DMS114 treated with DMSO at 0.1 percent for 48 hours (cell line): ENCODE results near the gene GRID1.
"Not testable (repeated sequence)": the region's sequence is repeated elsewhere in the genome, so short reads cannot be mapped to it uniquely, and the experiment has no call there.

ENCODE experiments used
- DNase-seq: peaks from one replicate; lab custom pipeline; 2025; ENCODE audit not compliant: unreplicated experiment; lab: John Stamatoyannopoulos, UW

GRID1 gene

GRCh38 chr10:86053675-86054074, 312.9 kb downstream of the GRID1 start:
- no peak for DNase-seq

- DNase-seq: no peak
These were observed 315.0 kb downstream of the GRID1 start for GRCh38 chr10:86051586-86051985.

- DNase-seq: no peak
These were observed 317.2 kb downstream of the GRID1 start for GRCh38 chr10:86049442-86049841.

GRCh38 chr10:86048973-86049372, 317.6 kb downstream of the GRID1 start:
- DNase-seq: no peak

GRCh38 chr10:86048571-86048970, 318.0 kb downstream of the GRID1 start:
- no peak for DNase-seq

DNA sequence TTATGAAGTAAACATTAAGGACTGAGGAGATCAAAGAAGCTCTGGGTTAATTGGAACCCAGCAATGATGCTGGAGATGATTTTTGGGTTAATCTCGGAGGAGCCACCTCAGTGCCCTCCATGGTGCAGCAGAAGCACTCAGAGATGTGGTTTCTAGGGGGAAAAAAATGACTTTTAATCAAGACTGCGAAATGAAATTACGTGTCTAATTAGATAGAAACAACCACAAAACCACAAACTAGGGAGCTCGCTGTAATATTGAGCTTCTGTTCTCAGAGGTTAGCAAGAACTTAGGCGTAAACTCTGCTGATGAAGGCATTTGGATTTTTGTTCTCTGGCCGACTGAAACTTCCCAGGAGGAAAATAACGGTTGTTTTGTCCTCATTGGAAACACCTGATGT, 319.0 kb downstream of the GRID1 start:
- no peak for DNase-seq

DNA sequence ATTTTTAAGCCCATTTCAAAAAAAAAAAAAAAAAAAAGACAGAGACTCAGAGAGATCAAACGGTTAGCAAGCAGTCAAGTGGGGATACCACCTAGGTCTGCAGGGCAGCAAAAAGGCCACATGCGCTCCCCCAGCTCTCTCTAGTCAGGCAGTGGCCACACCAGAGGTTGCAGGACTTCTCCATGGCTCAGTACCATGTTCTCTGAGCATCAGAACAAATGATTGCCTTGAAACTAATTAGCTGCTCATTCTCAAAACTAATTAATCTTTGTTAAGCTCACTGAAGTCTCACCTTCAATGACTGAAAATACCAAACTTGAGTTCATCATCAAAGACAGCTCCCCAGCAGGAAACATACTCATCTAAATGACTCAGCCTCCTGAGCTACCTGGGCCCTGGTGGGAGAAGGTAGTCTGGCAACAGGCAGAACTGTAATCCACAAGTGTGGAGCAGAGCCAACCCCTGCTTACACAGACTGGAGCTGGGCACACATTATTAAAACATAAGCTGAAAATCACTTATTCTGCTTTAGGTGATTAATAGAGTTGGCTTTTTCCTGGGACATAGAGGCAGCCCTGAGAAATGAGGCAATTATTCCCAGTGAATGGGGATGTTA, 319.6 kb downstream of the GRID1 start:
- no peak for DNase-seq

GRCh38 chr10:86045896-86046295, 320.7 kb downstream of the GRID1 start:
- DNase-seq: no peak

DNA sequence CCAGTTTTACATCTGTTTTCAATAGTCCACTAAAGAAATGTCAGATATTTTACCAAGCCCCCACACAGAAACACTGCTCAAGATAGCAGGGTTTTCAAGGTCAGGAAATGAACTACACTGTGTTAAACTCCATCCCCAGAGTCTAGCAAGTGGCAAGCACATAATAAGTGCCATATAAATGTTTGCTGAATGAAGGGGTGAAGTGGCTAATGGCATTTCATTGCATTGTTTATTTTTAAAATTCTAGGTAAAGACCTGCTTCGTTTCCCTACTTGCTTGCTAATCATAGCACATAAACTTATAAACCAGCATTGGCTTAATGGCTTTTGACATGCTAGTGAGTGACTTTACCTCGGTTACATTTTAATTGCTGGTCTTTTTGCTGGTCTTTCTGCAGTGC, 322.6 kb downstream of the GRID1 start:
- DNase-seq: no peak

GRCh38 chr10:86043236-86043635, 323.4 kb downstream of the GRID1 start:
- DNase-seq: no peak

- no peak for DNase-seq
These were observed 324.4 kb downstream of the GRID1 start for GRCh38 chr10:86042161-86042560.

- no peak for DNase-seq
These were observed 325.5 kb downstream of the GRID1 start for GRCh38 chr10:86041116-86041515.

GRCh38 chr10:86038371-86038770, 328.2 kb downstream of the GRID1 start:
- no peak for DNase-seq

- no peak for DNase-seq
These were observed 329.5 kb downstream of the GRID1 start for GRCh38 chr10:86037096-86037495.

GRCh38 chr10:86036544-86036831, 330.1 kb downstream of the GRID1 start:
- DNase-seq: no peak

DNA sequence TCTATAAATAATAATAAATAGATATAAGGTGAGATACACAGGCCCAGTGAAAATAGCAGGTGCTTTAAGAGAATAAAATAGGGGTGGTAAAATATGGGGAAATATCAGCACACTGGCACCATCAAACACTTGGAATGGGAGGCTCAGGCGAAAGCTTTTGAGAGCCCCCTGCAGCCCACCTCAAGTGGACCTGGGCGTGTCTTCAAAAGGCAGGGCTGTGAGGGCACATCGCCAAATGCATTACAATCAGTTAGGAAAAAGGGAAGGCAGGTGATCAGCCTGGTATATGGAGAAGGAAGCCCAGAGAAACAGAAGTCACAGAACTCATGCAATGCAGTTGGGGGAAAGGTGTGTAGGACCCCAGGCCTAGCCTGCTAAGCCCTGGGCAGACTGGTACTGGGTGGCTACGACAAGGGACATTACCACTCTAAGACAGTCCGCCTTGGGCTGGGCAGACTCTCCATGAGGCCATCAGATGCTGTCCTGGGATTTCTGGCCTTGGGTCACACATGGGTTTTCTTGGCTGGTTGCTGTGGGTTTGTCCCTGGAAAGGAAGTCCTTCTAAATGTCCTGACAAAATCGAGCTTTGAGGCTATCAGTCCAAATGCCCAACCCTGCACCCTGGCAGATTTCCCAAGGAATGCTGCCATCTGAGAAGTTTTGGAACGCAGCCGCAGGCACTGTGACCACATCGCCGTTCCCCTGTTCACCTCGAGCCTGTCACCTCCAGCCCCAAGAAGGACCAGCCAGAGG, 330.6 kb downstream of the GRID1 start:
- DNase-seq: no peak

GRCh38 chr10:86034710-86035109, 331.9 kb downstream of the GRID1 start:
- no peak for DNase-seq

- DNase-seq: no peak
These were observed 333.0 kb downstream of the GRID1 start for GRCh38 chr10:86033581-86033980.

GRCh38 chr10:86032087-86032486, 334.5 kb downstream of the GRID1 start:
- not testable (repeated sequence) for DNase-seq

GRCh38 chr10:86030312-86030711, 336.3 kb downstream of the GRID1 start:
- no peak for DNase-seq

DNA sequence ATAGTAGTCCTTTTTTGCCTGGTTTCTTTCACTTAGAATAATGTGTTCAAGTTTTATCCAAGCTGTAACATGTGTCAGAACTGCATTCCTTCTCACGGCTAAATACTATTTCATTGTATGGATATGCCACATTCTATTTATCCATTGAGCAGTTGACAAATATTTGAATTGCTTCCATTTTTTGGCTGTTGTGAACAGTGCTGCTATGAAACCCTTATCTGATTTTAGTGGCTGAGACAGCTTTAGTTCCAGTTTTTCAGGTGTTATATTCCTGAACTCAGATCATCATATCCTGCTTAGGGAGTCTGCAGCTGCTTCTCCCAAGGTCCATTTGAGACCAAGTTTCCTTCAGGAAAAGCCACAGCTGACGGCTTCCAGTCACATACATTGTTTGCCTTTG, 339.2 kb downstream of the GRID1 start:
- DNase-seq: no peak

DNA sequence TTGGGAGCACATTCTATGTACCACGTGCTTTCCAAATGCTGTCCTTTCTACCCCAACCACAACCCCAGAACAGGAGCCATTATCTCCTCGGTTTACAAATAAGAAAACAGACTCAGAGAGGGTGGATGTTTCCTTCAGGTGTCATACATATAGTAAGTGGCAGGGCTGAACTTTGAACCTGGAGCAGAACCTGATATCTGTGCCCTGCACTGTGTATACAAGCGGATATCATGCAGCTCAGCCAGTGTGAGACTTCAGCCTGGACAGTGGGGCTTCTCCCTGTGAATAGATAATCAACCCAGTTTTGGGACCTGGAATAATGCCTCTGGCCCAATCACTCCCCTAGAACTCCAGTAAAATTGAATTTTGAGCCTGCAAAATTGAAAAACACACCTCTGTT, 341.1 kb downstream of the GRID1 start:
- no peak for DNase-seq
